ENCODE results near the gene PSMB3. TPM values are rescaled to one million over a fixed set of nuclear protein-coding genes. Genes with fewer than 3 reads are reported as not detected.

Gene PSMB3
- total RNA-seq, 3 donors from 2014 or later (not counting 1 experiment from before 2014, with no cell fraction given), result 102 to 129 (median 118) TPM

- H3K4me3 ChIP-seq (ENCODE audit: low read length), result no peak overlapping the region
- intact Hi-C loops (cut with micrococcal nuclease), result no loop called here
- no peaks in the 10 kb centered on the region for H3K9me3 ChIP-seq (ENCODE audit: control insufficient read depth, insufficient read depth, low read length)
- Mint-ChIP-seq H3K27me3 (ENCODE audit: low read depth in 2 of 2) (no peaks in the 10 kb centered on the region), H3K4me3 (no peak overlapping the region), H3K4me1 (peaks cover 30 to 44% of the 10 kb centered on the region in 2 donors), H3K9me3 (no peaks in the 10 kb centered on the region), H3K36me3 (no peaks in the 10 kb centered on the region), H3K27ac (peak overlapping the region; percentile 78 to 85)
- peaks cover 89% of the 10 kb centered on the region for H3K36me3 ChIP-seq (ENCODE audit: control insufficient read depth, insufficient read depth, low read length)
- H3K27ac ChIP-seq (ENCODE audit: low read length), result no peak overlapping the region
- DNase-seq (no peak), ATAC-seq (no peak)
- H3K4me1 ChIP-seq (ENCODE audit: control insufficient read depth, insufficient read depth, low read length), result peaks cover 24% of the 10 kb centered on the region
- no peaks in the 10 kb centered on the region for H3K27me3 ChIP-seq (ENCODE audit: control insufficient read depth, insufficient read depth, low read length)
- WGBS (ENCODE audit: insufficient coverage), result 85% methylated on average over 8 of the region's 9 CpGs
- TF ChIP-seq CTCF (IDR thresholded peaks at IDR 0.05), result no peak
Observed at GRCh38 chr17:38715216-38715943, 37.2 kb upstream of the PSMB3 start.

- no peak overlapping the region for H3K27ac Mint-ChIP-seq
Observed at GRCh38 chr17:38716368-38717005, 36.1 kb upstream of the PSMB3 start.

GRCh38 chr17:38717139-38717745, 35.3 kb upstream of the PSMB3 start:
- intact Hi-C loops (cut with micrococcal nuclease), result no loop called here
- no peak for TF ChIP-seq CTCF (IDR thresholded peaks at IDR 0.05)
- Mint-ChIP-seq H3K4me1 (peaks cover 22 to 35% of the 10 kb centered on the region in 2 donors), H3K36me3 (no peaks in the 10 kb centered on the region), H3K4me3 (no peak overlapping the region), H3K27me3 (ENCODE audit: low read depth in 2 of 2) (no peaks in the 10 kb centered on the region), H3K27ac (peak overlapping the region in 1 of 2 donors; percentile 36), H3K9me3 (no peaks in the 10 kb centered on the region)
- no peaks in the 10 kb centered on the region for H3K27me3 ChIP-seq (ENCODE audit: control insufficient read depth, insufficient read depth, low read length)
- H3K4me1 ChIP-seq (ENCODE audit: control insufficient read depth, insufficient read depth, low read length), result peaks cover 10% of the 10 kb centered on the region
- peaks cover 89% of the 10 kb centered on the region for H3K36me3 ChIP-seq (ENCODE audit: control insufficient read depth, insufficient read depth, low read length)
- no peak for DNase-seq
- 90% methylated on average over 12 of the region's 12 CpGs for WGBS (ENCODE audit: insufficient coverage)
- no peak for ATAC-seq
- no peaks in the 10 kb centered on the region for H3K9me3 ChIP-seq (ENCODE audit: control insufficient read depth, insufficient read depth, low read length)
- H3K27ac ChIP-seq (ENCODE audit: low read length), result no peak overlapping the region
- no peak overlapping the region for H3K4me3 ChIP-seq (ENCODE audit: low read length)

More at GRCh38 chr17:38716368-38717005, 36.1 kb upstream of the PSMB3 start:
- H3K4me1 ChIP-seq (ENCODE audit: control insufficient read depth, insufficient read depth, low read length), result peaks cover 15% of the 10 kb centered on the region
- peaks cover 90% of the 10 kb centered on the region for H3K36me3 ChIP-seq (ENCODE audit: control insufficient read depth, insufficient read depth, low read length)
- H3K9me3 ChIP-seq (ENCODE audit: control insufficient read depth, insufficient read depth, low read length), result no peaks in the 10 kb centered on the region
- TF ChIP-seq CTCF (IDR thresholded peaks at IDR 0.05), result no peak
- intact Hi-C loops (cut with micrococcal nuclease), result no loop called here
- H3K9me3 Mint-ChIP-seq, result no peaks in the 10 kb centered on the region
- no peak overlapping the region for H3K27ac ChIP-seq (ENCODE audit: low read length)
- H3K27me3 ChIP-seq (ENCODE audit: control insufficient read depth, insufficient read depth, low read length), result no peaks in the 10 kb centered on the region
- H3K4me3 ChIP-seq (ENCODE audit: low read length), result no peak overlapping the region
- DNase-seq (no peak), ATAC-seq (no peak)
- no peaks in the 10 kb centered on the region for H3K36me3 Mint-ChIP-seq
- 96% methylated on average over 18 of the region's 18 CpGs for WGBS (ENCODE audit: insufficient coverage)
- H3K4me3 Mint-ChIP-seq, result no peak overlapping the region
- H3K27me3 Mint-ChIP-seq (ENCODE audit: low read depth in 2 of 2), result no peaks in the 10 kb centered on the region
- peaks cover 28 to 43% of the 10 kb centered on the region in 2 donors for H3K4me1 Mint-ChIP-seq

Data from natural killer cell (primary cell).